Brain microvascular endothelial cell (primary cell): Measurements from ENCODE around the gene TRAPPC1.

Experiments
- DNase-seq: peaks from one replicate; pipeline ENCODE4 v3.0.0-alpha.2; 2020
- H3K27ac ChIP-seq: fragments of 250-450 bp; sonication (Bioruptor Pico); 2 replicates; pipeline ENCODE4 v1.5.1; 2020; ENCODE audit warnings: mild to moderate bottlenecking, moderate library complexity
- H3K27me3 ChIP-seq: fragments of 250-450 bp; sonication (Bioruptor Pico); replicated peaks from 2 replicates; pipeline ENCODE4 v1.5.1; 2020; ENCODE audit warnings: mild to moderate bottlenecking
- H3K36me3 ChIP-seq: fragments of 250-450 bp; sonication (Bioruptor Pico); replicated peaks from 2 replicates; pipeline ENCODE4 v1.5.1; 2020; ENCODE audit warnings: mild to moderate bottlenecking
- H3K4me3 ChIP-seq: 2 replicates; pipeline ENCODE4 v1.5.1; 2011; ENCODE audit warnings: low read depth, mild to moderate bottlenecking, control low read depth, low read length, moderate library complexity
- CTCF ChIP-seq: IDR thresholded peaks from 2 replicates; pipeline ENCODE4 v1.5.1; 2011; ENCODE audit warnings: low read depth, mild to moderate bottlenecking, moderate library complexity, low read length, control low read depth, inconsistent platforms; ENCODE audit errors: missing control alignments
- in situ Hi-C: cut with HindIII; loops from 2 replicates; pipeline ENCODE4 v1.10.0; 2017; ENCODE audit warnings: low sequenced_read_pairs, low pct_ligation_motif_present

Gene TRAPPC1

GRCh38 chr17:7927596-7927995 is 4.2 kb downstream of the TRAPPC1 start:
- in situ Hi-C loops = no loop called here
- TF ChIP-seq CTCF = no peak
- H3K36me3 ChIP-seq = no peaks in the 10 kb centered on the region
- no peak overlapping the region for H3K27ac ChIP-seq
- DNase-seq = no peak
- H3K4me3 ChIP-seq = no peak overlapping the region
- H3K27me3 ChIP-seq = no peaks in the 10 kb centered on the region

- peak; percentile 83 for DNase-seq
- H3K27me3 ChIP-seq = no peaks in the 10 kb centered on the region
- peak; percentile 24 for TF ChIP-seq CTCF
- no peak overlapping the region for H3K27ac ChIP-seq
- in situ Hi-C loops = no loop called here
- H3K36me3 ChIP-seq = no peaks in the 10 kb centered on the region
- peak overlapping the region; percentile 49 for H3K4me3 ChIP-seq
These were observed 8.7 kb downstream of the TRAPPC1 start for GRCh38 chr17:7922845-7923628.

DNA sequence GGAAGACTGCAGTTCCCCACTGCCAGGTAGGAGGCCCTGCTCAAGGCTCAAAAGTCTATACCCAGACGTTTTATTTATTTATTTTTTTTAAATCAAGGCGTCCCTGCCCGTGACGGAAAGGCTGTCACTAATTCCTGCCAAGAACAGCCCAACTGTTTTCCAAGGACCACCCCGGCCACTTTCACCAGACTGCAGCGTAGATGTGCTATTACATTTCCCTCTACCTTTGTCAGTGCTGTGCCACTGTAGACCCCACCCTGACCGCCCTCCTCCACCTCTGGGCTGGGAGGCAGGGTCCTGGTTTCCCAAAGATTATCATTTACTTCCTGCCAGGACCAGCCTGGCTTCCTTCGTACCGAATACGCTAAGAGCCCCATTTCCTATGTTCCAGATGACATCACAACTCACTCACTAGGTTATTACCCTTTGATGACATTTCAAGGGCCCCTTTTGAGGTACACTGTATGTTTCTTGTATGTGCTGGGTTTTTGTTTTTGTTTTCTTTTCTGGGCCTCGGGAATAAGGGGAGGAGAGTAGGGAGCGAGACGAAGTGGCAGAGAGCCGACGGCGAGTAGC is 9.4 kb downstream of the TRAPPC1 start:
- H3K27ac ChIP-seq = no peak overlapping the region
- TF ChIP-seq CTCF = no peak
- H3K27me3 ChIP-seq = no peaks in the 10 kb centered on the region
- peak overlapping the region; percentile 49 for H3K4me3 ChIP-seq
- no peaks in the 10 kb centered on the region for H3K36me3 ChIP-seq
- DNase-seq = no peak
- in situ Hi-C loops = no loop called here

- Histone ChIP-seq H3K27ac (no peak overlapping the region), H3K36me3 (peaks cover 7% of the 10 kb centered on the region), H3K27me3 (no peaks in the 10 kb centered on the region), H3K4me3 (no peak overlapping the region)
- DNase-seq = peak; percentile 24
- no peak for TF ChIP-seq CTCF
- in situ Hi-C loops = no loop called here
These were observed 14.9 kb downstream of the TRAPPC1 start for GRCh38 chr17:7916808-7917207.

DNA sequence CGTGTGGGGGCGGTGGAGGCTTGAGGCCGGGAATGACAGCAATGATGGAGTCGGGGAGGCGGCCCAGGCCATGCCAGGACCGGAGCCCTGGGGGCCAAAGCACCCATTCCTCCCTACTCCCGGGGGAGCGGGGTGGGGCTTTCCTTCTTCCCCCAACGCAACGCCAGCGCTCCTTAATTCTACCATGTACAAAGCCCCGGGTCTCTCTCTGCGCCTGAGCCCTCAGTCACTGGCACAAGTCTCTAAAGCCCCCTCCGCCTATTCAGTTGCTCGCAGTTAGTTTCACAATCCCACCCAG is 15.4 kb downstream of the TRAPPC1 start:
- H3K4me3 ChIP-seq = peak overlapping the region; percentile 43
- peak overlapping the region; percentile 57 for H3K27ac ChIP-seq
- no peak for DNase-seq
- H3K27me3 ChIP-seq = no peaks in the 10 kb centered on the region
- in situ Hi-C loops = no loop called here
- no peak for TF ChIP-seq CTCF
- H3K36me3 ChIP-seq = peaks cover 11% of the 10 kb centered on the region
